GM23338 (cell line): ENCODE measurements around the gene ADAP1. TPM values are rescaled to one million over a fixed set of nuclear protein-coding genes. Genes with fewer than 3 reads are reported as not detected.

Experiments
- ATAC-seq: fragments of 200-7000 bp; cut with Tn5 transposase; 3 replicates; pipeline ENCODE4 v1.9.1; 2020
- DNase-seq: peaks from one replicate; pipeline ENCODE4 v3.0.0-alpha.2; 2015; ENCODE audit warnings: low spot score
- H2AFZ ChIP-seq: fragments of 200-600 bp; sonication (generic); 2 replicates; pipeline ENCODE4 v1.8.0; 2016; ENCODE audit warnings: antibody characterized with exemption, mild to moderate bottlenecking, moderate library complexity
- H3F3A ChIP-seq: fragments of 200-600 bp; sonication (generic); replicated peaks from 2 replicates; pipeline ENCODE4 v1.8.0; 2017; ENCODE audit warnings: antibody characterized with exemption, mixed run types, low read depth
- H3K27ac ChIP-seq: fragments of 200-600 bp; sonication (generic); 2 replicates; pipeline ENCODE4 v1.6.1; 2016; ENCODE audit warnings: low read depth
- H3K27me3 ChIP-seq: fragments of 200-600 bp; sonication (generic); 2 replicates; pipeline ENCODE4 v1.8.0; 2016; ENCODE audit warnings: mild to moderate bottlenecking, mixed run types, moderate library complexity; ENCODE audit not compliant: insufficient read depth
- H3K36me3 ChIP-seq: fragments of 200-600 bp; sonication (generic); 2 replicates; pipeline ENCODE4 v1.8.0; 2016; ENCODE audit warnings: mild to moderate bottlenecking; ENCODE audit not compliant: insufficient read depth
- H3K4me1 ChIP-seq: fragments of 200-600 bp; sonication (generic); 2 replicates; pipeline ENCODE4 v1.8.0; 2016; ENCODE audit warnings: mild to moderate bottlenecking, moderate library complexity; ENCODE audit not compliant: insufficient read depth
- H3K4me2 ChIP-seq: fragments of 200-600 bp; sonication (generic); 2 replicates; pipeline ENCODE4 v1.7.1; 2017; ENCODE audit warnings: mixed run types
- H3K4me3 ChIP-seq: fragments of 200-600 bp; sonication (generic); 2 replicates; pipeline ENCODE4 v1.6.1; 2016; ENCODE audit warnings: mixed run types
- H3K79me2 ChIP-seq: fragments of 200-600 bp; sonication (generic); replicated peaks from 2 replicates; pipeline ENCODE4 v1.8.0; 2017; ENCODE audit warnings: mild to moderate bottlenecking; ENCODE audit not compliant: insufficient read depth
- H3K9me2 ChIP-seq: fragments of 200-600 bp; sonication (generic); 2 replicates; pipeline ENCODE4 v1.8.0; 2017; ENCODE audit not compliant: insufficient read depth
- H4K20me1 ChIP-seq: fragments of 200-600 bp; sonication (generic); replicated peaks from 2 replicates; pipeline ENCODE4 v1.8.0; 2017; ENCODE audit warnings: mild to moderate bottlenecking; ENCODE audit not compliant: insufficient read depth
- H3K27ac Mint-ChIP-seq: 2 replicates; pipeline ENCODE4 v1.8.0; 2020; ENCODE audit warnings: inconsistent platforms, mild to moderate bottlenecking, moderate library complexity, mixed read lengths
- H3K27me3 Mint-ChIP-seq: 3 replicates; pipeline ENCODE4 v1.8.0; 2022; ENCODE audit warnings: low read depth, mild to moderate bottlenecking, moderate library complexity, mixed read lengths, inconsistent platforms; ENCODE audit not compliant: insufficient read depth, poor library complexity
- H3K36me3 Mint-ChIP-seq: 3 replicates; pipeline ENCODE4 v1.8.0; 2021; ENCODE audit warnings: low read depth, mild to moderate bottlenecking, inconsistent platforms, moderate library complexity, mixed read lengths
- H3K4me1 Mint-ChIP-seq: 3 replicates; pipeline ENCODE4 v1.8.0; 2020; ENCODE audit warnings: mild to moderate bottlenecking, inconsistent platforms, mixed read lengths
- H3K4me3 Mint-ChIP-seq: 3 replicates; pipeline ENCODE4 v1.8.0; 2021; ENCODE audit warnings: moderate library complexity, mild to moderate bottlenecking, inconsistent platforms, mixed read lengths
- H3K9me3 Mint-ChIP-seq: 3 replicates; pipeline ENCODE4 v1.8.0; 2020; ENCODE audit warnings: moderate library complexity, mild to moderate bottlenecking, inconsistent platforms, mixed read lengths
- CREB1 ChIP-seq: fragments of 250-450 bp; sonication (Bioruptor Pico); IDR thresholded peaks from 2 replicates; pipeline ENCODE4 v1.5.0; 2020; ENCODE audit warnings: low read depth, mild to moderate bottlenecking, moderate library complexity
- EZH2 ChIP-seq: fragments of 200-600 bp; sonication (generic); IDR thresholded peaks from one replicate; pipeline ENCODE4 v1.8.0; 2017; ENCODE audit warnings: antibody characterized with exemption, mild to moderate bottlenecking, low read depth; ENCODE audit not compliant: unreplicated experiment
- EZH2phosphoT487 ChIP-seq: fragments of 200-600 bp; sonication (generic); IDR thresholded peaks from one replicate; pipeline ENCODE4 v1.8.1; 2018; ENCODE audit warnings: antibody characterized with exemption; ENCODE audit not compliant: unreplicated experiment
- JUNB ChIP-seq: IDR thresholded peaks from one replicate; pipeline ENCODE4 v1.6.1; 2016; ENCODE audit warnings: antibody characterized with exemption; ENCODE audit not compliant: unreplicated experiment
- NANOG ChIP-seq: IDR thresholded peaks from 2 replicates; pipeline ENCODE4 v1.6.1; 2016; ENCODE audit warnings: antibody characterized with exemption, borderline replicate concordance
- POLR2AphosphoS5 ChIP-seq: IDR thresholded peaks from 2 replicates; pipeline ENCODE4 v1.6.1; 2016; ENCODE audit warnings: antibody characterized with exemption, low read depth
- STAT1 ChIP-seq: IDR thresholded peaks from one replicate; pipeline ENCODE4 v1.6.1; 2016; ENCODE audit warnings: antibody characterized with exemption; ENCODE audit not compliant: unreplicated experiment
- ZNF114 ChIP-seq: fragments of 250-450 bp; sonication (Bioruptor Pico); IDR thresholded peaks from 2 replicates; pipeline ENCODE4 v1.5.0; 2020; ENCODE audit warnings: mild to moderate bottlenecking, moderate library complexity
- ZNF331 ChIP-seq: fragments of 250-450 bp; sonication (Bioruptor Pico); IDR thresholded peaks from 2 replicates; pipeline ENCODE4 v1.5.0; 2020; ENCODE audit warnings: low read depth, mild to moderate bottlenecking, moderate library complexity
- polyA plus RNA-seq: library from polyadenylated mRNA; unstranded; fragments of >200 nt; fragmentation: Nextera tagmentation; extraction: Ambion mirVana; gene quantifications from 2 replicates; pipeline ENCODE4 v1.2.1, GENCODE V29; 2016
- total RNA-seq: library from RNA; depleted of rRNA; stranded (reverse); fragments of >200 nt; shearing (Covaris generic); gene quantifications from 2 replicates; pipeline ENCODE4 v1.2.3, GENCODE V29; 2014
- TF ChIP-seq, protein P1 (sequence below): IDR thresholded peaks from 2 replicates; pipeline ENCODE4 v1.6.1; 2016; ENCODE audit warnings: antibody characterized with exemption
- TF ChIP-seq, protein P2 (sequence below): IDR thresholded peaks from one replicate; pipeline ENCODE4 v1.6.1; 2018; ENCODE audit warnings: antibody characterized with exemption; ENCODE audit not compliant: unreplicated experiment
- TF ChIP-seq, protein P3 (sequence below): fragments of 250-450 bp; sonication (Bioruptor Pico); IDR thresholded peaks from 2 replicates; pipeline ENCODE4 v1.5.0; 2020; ENCODE audit warnings: mild to moderate bottlenecking, moderate library complexity
- TF ChIP-seq, protein P4 (sequence below), 2 experiments: fragments of 200-600 bp in 1 of 2; sonication (generic) in 1 of 2; conservative IDR thresholded peaks; 2 replicates each; pipeline versions ENCODE4 v1.5.1 to v1.6.1; 2016 to 2017; ENCODE audit warnings: antibody characterized with exemption in 2 of 2, low read depth in 2 of 2, mild to moderate bottlenecking in 2 of 2, moderate library complexity in 1 of 2

Gene ADAP1
- total and polyA plus RNA-seq, 2 experiments from 2014 or later, result 2.2 to 9.6 TPM

DNA sequence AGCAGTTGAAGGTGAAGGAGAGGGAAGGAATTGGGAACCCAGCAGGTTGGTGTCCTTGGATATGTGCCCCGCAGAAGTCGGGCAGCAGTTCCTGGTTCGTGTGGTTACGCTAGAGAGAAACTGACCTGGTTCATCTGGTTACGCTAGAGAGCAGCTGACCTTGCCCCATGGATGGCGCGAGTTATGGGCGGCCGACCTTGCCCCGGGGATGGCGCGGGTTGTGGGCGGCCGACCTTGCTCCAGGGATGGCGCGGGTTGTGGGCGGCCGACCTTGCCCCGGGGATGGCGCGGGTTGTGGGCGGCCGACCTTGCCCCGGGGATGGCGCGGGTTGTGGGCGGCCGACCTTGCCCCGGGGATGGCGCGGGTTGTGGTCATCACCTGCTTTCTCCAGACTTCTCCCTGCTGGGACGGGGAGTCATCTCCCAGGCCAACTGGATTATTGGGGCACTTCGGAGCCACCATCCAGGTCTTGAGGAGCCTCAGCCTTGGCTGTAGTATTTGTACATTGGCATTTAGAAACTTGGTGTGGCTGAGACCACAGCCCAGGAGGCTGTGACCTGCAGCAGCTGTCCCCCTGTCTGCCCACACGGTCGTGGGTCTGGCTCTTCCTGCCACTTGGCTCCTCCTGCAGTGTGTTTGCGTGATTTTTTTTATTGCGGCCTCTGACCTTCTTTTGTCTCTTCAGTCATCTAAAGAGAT, 72.0 kb downstream of the ADAP1 start:
- Histone ChIP-seq H3K4me2 (no peak overlapping the region), H3K27ac (no peak overlapping the region; the same call in 1 of the 2 replicates), H3K27me3 (no peaks in the 10 kb centered on the region), H2AFZ (no peak overlapping the region), H3K36me3 (no peaks in the 10 kb centered on the region; the same call in 1 of the 2 replicates), H3K9me2 (no peaks in the 10 kb centered on the region), H4K20me1 (peaks cover 52% of the 10 kb centered on the region), H3K4me3 (no peak overlapping the region), H3F3A (peaks cover 4% of the 10 kb centered on the region; the same call in 1 of the 2 replicates), H3K79me2 (peaks cover 98% of the 10 kb centered on the region), H3K4me1 (peaks cover 5% of the 10 kb centered on the region; the same call in 1 of the 2 replicates)
- Mint-ChIP-seq H3K27ac (0 out of 2 replicates have a peak overlapping the region, but pooled peaks have one; percentile 44), H3K36me3 (peaks cover 23% of the 10 kb centered on the region), H3K4me1 (peaks cover 22% of the 10 kb centered on the region), H3K27me3 (peaks cover 2% of the 10 kb centered on the region), H3K4me3 (no peak overlapping the region; the same call in 2 of the 3 replicates), H3K9me3 (no peaks in the 10 kb centered on the region)
- DNase-seq (no peak), ATAC-seq (no peak)
- TF ChIP-seq NANOG, result no peak
- no peak for TF ChIP-seq ZNF331
- no peak for TF ChIP-seq CREB1 (CRISPR knock-in tag)
- TF ChIP-seq, protein P1, sequence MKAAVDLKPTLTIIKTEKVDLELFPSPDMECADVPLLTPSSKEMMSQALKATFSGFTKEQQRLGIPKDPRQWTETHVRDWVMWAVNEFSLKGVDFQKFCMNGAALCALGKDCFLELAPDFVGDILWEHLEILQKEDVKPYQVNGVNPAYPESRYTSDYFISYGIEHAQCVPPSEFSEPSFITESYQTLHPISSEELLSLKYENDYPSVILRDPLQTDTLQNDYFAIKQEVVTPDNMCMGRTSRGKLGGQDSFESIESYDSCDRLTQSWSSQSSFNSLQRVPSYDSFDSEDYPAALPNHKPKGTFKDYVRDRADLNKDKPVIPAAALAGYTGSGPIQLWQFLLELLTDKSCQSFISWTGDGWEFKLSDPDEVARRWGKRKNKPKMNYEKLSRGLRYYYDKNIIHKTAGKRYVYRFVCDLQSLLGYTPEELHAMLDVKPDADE, result no peak
- TF ChIP-seq JUNB, result no peak
- TF ChIP-seq, protein P2, sequence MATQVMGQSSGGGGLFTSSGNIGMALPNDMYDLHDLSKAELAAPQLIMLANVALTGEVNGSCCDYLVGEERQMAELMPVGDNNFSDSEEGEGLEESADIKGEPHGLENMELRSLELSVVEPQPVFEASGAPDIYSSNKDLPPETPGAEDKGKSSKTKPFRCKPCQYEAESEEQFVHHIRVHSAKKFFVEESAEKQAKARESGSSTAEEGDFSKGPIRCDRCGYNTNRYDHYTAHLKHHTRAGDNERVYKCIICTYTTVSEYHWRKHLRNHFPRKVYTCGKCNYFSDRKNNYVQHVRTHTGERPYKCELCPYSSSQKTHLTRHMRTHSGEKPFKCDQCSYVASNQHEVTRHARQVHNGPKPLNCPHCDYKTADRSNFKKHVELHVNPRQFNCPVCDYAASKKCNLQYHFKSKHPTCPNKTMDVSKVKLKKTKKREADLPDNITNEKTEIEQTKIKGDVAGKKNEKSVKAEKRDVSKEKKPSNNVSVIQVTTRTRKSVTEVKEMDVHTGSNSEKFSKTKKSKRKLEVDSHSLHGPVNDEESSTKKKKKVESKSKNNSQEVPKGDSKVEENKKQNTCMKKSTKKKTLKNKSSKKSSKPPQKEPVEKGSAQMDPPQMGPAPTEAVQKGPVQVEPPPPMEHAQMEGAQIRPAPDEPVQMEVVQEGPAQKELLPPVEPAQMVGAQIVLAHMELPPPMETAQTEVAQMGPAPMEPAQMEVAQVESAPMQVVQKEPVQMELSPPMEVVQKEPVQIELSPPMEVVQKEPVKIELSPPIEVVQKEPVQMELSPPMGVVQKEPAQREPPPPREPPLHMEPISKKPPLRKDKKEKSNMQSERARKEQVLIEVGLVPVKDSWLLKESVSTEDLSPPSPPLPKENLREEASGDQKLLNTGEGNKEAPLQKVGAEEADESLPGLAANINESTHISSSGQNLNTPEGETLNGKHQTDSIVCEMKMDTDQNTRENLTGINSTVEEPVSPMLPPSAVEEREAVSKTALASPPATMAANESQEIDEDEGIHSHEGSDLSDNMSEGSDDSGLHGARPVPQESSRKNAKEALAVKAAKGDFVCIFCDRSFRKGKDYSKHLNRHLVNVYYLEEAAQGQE, result no peak
- TF ChIP-seq, protein P3, sequence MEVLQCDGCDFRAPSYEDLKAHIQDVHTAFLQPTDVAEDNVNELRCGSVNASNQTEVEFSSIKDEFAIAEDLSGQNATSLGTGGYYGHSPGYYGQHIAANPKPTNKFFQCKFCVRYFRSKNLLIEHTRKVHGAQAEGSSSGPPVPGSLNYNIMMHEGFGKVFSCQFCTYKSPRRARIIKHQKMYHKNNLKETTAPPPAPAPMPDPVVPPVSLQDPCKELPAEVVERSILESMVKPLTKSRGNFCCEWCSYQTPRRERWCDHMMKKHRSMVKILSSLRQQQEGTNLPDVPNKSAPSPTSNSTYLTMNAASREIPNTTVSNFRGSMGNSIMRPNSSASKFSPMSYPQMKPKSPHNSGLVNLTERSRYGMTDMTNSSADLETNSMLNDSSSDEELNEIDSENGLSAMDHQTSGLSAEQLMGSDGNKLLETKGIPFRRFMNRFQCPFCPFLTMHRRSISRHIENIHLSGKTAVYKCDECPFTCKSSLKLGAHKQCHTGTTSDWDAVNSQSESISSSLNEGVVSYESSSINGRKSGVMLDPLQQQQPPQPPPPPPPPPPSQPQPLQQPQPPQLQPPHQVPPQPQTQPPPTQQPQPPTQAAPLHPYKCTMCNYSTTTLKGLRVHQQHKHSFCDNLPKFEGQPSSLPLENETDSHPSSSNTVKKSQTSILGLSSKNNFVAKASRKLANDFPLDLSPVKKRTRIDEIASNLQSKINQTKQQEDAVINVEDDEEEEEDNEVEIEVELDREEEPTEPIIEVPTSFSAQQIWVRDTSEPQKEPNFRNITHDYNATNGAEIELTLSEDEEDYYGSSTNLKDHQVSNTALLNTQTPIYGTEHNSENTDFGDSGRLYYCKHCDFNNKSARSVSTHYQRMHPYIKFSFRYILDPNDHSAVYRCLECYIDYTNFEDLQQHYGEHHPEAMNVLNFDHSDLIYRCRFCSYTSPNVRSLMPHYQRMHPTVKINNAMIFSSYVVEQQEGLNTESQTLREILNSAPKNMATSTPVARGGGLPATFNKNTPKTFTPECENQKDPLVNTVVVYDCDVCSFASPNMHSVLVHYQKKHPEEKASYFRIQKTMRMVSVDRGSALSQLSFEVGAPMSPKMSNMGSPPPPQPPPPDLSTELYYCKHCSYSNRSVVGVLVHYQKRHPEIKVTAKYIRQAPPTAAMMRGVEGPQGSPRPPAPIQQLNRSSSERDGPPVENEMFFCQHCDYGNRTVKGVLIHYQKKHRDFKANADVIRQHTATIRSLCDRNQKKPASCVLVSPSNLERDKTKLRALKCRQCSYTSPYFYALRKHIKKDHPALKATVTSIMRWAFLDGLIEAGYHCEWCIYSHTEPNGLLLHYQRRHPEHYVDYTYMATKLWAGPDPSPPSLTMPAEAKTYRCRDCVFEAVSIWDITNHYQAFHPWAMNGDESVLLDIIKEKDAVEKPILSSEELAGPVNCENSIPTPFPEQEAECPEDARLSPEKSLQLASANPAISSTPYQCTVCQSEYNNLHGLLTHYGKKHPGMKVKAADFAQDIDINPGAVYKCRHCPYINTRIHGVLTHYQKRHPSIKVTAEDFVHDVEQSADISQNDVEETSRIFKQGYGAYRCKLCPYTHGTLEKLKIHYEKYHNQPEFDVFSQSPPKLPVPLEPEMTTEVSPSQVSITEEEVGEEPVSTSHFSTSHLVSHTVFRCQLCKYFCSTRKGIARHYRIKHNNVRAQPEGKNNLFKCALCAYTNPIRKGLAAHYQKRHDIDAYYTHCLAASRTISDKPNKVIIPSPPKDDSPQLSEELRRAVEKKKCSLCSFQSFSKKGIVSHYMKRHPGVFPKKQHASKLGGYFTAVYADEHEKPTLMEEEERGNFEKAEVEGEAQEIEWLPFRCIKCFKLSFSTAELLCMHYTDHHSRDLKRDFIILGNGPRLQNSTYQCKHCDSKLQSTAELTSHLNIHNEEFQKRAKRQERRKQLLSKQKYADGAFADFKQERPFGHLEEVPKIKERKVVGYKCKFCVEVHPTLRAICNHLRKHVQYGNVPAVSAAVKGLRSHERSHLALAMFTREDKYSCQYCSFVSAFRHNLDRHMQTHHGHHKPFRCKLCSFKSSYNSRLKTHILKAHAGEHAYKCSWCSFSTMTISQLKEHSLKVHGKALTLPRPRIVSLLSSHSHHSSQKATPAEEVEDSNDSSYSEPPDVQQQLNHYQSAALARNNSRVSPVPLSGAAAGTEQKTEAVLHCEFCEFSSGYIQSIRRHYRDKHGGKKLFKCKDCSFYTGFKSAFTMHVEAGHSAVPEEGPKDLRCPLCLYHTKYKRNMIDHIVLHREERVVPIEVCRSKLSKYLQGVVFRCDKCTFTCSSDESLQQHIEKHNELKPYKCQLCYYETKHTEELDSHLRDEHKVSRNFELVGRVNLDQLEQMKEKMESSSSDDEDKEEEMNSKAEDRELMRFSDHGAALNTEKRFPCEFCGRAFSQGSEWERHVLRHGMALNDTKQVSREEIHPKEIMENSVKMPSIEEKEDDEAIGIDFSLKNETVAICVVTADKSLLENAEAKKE (CRISPR knock-in tag), result no peak
- no peak for TF ChIP-seq STAT1
- TF ChIP-seq EZH2, result no peak
- TF ChIP-seq ZNF114, result no peak
- TF ChIP-seq, protein P4, sequence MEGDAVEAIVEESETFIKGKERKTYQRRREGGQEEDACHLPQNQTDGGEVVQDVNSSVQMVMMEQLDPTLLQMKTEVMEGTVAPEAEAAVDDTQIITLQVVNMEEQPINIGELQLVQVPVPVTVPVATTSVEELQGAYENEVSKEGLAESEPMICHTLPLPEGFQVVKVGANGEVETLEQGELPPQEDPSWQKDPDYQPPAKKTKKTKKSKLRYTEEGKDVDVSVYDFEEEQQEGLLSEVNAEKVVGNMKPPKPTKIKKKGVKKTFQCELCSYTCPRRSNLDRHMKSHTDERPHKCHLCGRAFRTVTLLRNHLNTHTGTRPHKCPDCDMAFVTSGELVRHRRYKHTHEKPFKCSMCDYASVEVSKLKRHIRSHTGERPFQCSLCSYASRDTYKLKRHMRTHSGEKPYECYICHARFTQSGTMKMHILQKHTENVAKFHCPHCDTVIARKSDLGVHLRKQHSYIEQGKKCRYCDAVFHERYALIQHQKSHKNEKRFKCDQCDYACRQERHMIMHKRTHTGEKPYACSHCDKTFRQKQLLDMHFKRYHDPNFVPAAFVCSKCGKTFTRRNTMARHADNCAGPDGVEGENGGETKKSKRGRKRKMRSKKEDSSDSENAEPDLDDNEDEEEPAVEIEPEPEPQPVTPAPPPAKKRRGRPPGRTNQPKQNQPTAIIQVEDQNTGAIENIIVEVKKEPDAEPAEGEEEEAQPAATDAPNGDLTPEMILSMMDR (conservative IDR thresholded peaks at IDR 0.05; ENCODE audit: low read depth in 2 of 2), result no peak
- TF ChIP-seq EZH2phosphoT487, result no peak
- no peak for TF ChIP-seq POLR2AphosphoS5
